Stimulated activated CD8-positive, alpha-beta memory T cell treated with anti-CD3 and anti-CD28 coated beads, Interleukin-15, amount 100 ng/mL, for 1 hour (primary cell): ENCODE results near the gene CDKN2D.
"Not testable (repeated sequence)": the region's sequence is repeated elsewhere in the genome, so short reads cannot be mapped to it uniquely, and the experiment has no call there.

Experiments used
- DNase-seq: peaks from one replicate; pipeline ENCODE4 v3.0.0-alpha.2; 2020; ENCODE audit warnings: low read depth

The CDKN2D gene

GRCh38 chr19:10580979-10581631 is 12.3 kb upstream of the CDKN2D start:
- DNase-seq, result peak; percentile 88

DNA sequence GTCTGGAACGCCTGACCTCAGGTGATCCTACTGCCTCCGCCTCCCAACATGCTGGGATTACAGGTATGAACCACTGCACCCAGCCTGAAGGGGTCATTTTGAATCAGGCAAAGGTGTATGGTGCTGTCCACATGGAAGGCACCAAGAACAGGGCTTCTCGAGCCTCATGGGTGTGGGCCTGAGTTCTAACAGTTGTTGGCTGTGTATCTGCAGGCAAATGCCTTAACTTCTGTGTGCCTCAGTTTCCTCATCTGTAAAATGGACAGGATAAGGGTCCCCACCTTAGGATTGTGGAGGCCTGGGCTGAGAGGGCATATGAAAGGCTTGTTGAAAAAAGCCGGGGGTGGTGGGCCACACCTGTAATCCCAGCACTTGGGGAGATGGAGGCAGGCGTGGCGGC is 9.2 kb upstream of the CDKN2D start:
- no peak for DNase-seq

DNA sequence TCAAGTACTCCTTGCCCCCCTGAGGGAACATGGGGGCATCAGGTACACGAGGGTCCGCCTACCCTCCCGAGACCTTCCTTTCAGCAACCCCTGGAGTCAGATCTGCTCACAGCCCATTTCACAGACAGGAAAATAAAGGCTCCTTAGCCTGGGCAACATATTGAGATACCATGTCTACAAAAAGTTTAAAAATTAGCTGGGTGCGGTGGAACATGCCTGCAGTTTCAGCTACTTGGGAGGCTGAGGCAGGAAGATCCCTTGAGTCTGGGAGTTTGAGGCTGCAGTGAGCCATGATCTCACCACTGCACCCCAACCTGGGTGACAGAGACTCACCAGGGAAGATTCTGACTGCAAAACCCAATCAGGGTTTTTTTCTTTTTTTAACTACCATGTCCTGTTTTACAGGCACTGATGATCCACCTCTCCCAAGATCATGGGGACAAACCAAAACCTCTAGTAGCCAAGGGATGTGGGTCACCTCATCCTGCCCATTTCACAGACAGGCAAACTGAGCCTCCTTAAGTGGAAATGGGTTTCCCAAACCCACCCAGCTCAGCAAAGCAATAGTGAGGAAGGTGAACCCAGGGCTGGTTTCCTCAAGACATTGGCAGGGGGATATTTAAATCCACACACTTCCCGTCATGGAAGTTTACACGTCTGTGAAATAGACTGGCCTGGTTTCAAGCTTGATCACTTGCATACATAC is 6.4 kb upstream of the CDKN2D start:
- no peak for DNase-seq

- no peak for DNase-seq
These were observed 5.7 kb upstream of the CDKN2D start for GRCh38 chr19:10574462-10574861.

- not testable (repeated sequence) for DNase-seq
These were observed 5.0 kb upstream of the CDKN2D start for GRCh38 chr19:10573793-10574192.

DNA sequence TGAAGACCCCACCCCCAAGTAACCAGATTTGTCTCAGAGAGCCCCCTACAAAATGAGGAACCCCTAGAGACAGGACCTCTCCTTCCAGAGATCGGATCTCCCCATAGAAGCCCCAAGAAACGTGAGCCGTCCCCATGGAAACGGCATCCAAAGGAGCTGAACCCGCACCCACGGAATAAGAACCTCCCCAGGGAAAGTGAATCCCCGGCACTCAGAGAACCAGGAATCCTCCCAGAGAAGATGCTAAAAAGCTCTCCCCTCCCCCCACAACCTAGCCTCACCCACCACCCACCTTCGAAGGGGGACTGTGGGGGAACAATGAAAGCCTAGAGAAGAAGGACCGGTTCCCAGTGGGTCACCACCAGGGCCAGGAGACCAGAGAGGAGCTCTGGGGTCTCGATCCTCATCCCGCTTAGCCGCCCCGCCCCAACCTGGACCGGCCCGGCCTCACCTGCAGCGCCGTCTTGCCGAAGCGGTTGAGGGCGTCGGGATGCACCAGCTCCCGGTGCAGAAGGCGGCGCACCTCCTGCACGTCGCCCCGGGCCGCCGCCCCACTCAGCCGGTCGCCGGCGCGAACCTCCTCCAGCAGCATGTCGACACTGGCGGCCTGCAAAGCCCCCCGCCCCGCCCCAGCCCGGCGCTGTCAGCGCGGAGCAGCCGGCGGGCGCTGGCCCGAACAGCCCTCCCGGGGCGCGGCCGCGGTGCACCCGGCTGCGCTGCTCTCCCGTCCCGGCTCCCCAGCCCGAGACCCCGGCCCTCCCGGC is 535 bp downstream of the CDKN2D start:
- no peak for DNase-seq

DNA sequence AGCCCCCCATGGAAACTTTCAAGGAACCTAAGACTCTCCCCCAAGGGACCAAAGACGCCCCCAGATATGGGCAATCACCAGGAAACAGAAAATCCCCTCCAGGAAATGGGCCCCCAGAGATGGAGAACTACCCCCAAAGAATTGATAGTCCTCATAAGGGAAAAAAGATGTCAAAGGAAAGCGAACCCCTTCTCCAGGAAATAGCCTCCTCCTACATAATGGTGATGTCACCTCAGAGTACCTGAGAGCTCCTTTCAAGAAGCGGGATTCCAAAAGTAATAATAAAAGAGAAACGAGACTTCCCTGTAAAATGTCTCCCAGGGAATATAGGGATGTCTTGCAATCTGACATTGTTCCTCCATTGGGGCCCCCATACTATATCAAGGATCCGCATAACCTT is 1.1 kb downstream of the CDKN2D start:
- DNase-seq, result no peak

GRCh38 chr19:10566658-10567410 is 1.9 kb downstream of the CDKN2D start:
- no peak for DNase-seq

DNA sequence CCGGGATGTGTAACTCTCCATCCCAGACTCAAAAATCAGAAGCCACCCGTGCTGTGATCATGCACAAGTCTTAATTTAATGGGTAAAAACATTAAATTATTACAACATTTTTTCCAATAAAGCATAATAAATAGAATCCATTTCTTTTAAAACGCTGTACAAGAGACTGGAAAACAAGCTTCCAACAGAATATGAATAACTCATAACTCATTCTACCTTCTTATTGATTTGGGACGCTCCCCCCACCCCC is 2.4 kb downstream of the CDKN2D start:
- no peak for DNase-seq

- DNase-seq, result peak; percentile 97
These were observed 3.0 kb downstream of the CDKN2D start, which contains the start of gene KRI1 for GRCh38 chr19:10565567-10566407. TSS of gene KRI1 (minus strand) at chr19:10566010. CDS start at chr19:10565999, 11 bp downstream.

GRCh38 chr19:10565028-10565566 is 3.7 kb downstream of the CDKN2D start:
- no peak for DNase-seq

- DNase-seq, result no peak
These were observed 6.2 kb downstream of the CDKN2D start for GRCh38 chr19:10562609-10563008.

GRCh38 chr19:10560154-10560553 is 8.6 kb downstream of the CDKN2D start:
- DNase-seq, result no peak

GRCh38 chr19:10557603-10558197 is 11.1 kb downstream of the CDKN2D start:
- no peak for DNase-seq

DNA sequence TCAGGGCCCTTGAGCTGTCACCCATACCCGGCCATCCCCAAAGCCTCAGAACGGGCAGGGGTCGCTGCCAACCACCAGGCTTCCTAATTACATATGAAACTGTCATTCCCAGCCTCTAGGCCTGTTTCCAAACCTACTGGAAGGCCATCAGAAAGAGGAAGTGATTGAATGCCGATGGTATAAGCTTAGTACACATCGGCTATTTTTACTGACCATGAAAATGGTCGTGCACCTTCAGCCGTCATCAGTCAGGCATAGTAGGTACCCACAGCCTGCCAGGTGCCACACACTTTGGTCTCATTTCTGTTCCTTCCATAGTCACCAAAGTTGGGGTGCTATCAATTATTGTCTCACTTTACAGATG is 13.2 kb downstream of the CDKN2D start:
- DNase-seq, result no peak

- DNase-seq, result no peak
These were observed 13.8 kb downstream of the CDKN2D start for GRCh38 chr19:10554760-10555609.

- peak; percentile 31 for DNase-seq
These were observed 14.8 kb downstream of the CDKN2D start for GRCh38 chr19:10553943-10554381.

- DNase-seq, result no peak
These were observed 15.6 kb downstream of the CDKN2D start for GRCh38 chr19:10553087-10553667.

DNA sequence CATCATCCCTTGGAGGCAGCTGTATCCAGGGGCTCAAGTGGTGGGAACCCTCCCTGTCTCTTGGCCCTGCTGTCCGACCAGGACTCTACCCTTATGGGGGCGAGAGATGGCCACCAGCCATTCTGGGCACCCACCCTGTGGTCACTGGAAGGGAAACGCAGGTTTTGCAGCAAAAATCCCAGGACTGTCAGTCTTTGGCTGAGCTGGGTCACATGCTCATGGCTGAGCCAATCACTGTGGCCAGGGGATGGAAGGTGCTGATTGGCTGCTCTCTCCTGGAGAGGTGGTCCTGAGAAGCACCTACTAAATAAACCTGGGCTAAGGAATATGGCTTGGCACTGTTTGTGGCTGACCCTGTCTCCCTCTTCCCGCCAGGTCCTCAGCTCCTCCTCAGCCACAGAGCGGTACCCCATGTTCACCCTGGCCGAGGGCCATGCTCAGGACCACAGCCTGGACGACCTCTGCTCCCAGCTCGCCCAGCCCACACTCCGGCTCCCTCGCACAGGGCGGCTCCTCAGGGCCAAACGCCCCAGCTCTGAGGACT is 16.2 kb downstream of the CDKN2D start:
- DNase-seq, result no peak
